CD4-positive, alpha-beta T cell treated with Interferon gamma for 1 hour (primary cell): ENCODE results near the gene C14orf93.

ENCODE experiments used
- DNase-seq: peaks from one replicate; pipeline ENCODE4 v3.0.0-alpha.2; 2020

The C14orf93 gene

GRCh38 chr14:22993517-22993916, 16.4 kb downstream of the C14orf93 start:
- no peak for DNase-seq

DNA sequence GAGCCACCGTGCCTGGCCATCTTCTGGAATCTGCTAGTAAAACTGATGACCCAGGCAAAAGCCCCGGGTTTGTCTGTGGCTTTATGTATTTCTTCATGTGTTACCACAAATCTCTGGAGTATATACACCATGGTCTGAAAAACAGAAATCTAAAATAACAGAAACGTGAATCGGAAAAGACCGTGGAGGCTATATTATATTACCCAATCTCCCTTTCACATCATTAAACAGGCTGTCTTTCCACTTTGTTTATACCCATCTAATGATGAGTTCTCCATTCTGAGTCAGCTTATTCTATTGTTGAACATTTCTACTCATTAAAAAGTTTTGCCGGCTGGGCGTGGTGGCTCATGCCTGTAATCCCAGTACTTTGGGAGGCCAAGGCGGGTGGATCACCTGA, 18.1 kb downstream of the C14orf93 start:
- DNase-seq = no peak

DNA sequence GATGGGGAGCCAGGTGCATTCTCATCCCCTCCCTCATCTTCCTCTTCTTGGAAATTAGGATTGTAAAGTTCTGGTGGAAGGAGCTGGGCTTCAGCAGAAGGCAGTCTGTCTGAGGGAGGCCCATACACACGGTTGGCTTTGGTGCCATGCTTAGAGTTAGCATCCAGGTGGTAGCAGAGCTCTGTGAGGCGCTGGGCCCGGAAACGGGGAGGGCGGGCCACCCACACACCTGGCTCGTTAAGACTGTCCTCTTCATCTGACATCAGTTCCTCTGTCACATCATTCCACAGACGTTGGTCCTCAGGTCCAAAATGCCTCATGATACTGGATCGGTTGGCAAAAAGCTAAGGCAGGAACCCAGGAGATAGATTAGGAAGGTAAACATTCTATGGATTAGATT, 22.7 kb downstream of the C14orf93 start:
- DNase-seq = no peak

DNA sequence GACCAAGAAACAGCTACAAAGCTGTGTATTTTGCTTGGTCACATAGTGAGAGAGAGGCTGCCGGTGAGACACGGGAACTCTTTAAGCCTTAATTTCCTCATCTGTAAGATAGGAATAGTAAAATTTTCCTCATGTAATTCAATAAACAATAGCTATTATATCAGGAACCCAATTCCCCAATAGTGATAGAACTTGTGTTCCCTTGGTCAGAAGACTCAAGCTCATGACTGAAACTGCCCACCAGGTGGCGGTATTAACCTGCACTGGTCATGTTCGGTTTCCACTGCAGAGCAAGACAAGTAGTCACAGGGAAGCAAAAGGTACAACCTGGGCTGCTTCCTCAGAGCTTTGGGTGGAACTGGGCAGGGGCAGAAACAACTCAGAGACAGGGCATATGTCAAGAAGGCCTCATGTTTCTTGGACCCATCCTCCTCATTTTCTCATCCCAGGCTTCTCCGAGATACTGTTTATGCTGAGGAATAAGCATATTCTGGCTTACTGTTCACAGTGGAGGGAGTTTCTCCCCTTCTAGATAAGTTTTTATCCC, 23.4 kb downstream of the C14orf93 start:
- DNase-seq = peak; percentile 82

- DNase-seq = no peak
These were observed 23.9 kb downstream of the C14orf93 start for GRCh38 chr14:22985894-22986507.

DNA sequence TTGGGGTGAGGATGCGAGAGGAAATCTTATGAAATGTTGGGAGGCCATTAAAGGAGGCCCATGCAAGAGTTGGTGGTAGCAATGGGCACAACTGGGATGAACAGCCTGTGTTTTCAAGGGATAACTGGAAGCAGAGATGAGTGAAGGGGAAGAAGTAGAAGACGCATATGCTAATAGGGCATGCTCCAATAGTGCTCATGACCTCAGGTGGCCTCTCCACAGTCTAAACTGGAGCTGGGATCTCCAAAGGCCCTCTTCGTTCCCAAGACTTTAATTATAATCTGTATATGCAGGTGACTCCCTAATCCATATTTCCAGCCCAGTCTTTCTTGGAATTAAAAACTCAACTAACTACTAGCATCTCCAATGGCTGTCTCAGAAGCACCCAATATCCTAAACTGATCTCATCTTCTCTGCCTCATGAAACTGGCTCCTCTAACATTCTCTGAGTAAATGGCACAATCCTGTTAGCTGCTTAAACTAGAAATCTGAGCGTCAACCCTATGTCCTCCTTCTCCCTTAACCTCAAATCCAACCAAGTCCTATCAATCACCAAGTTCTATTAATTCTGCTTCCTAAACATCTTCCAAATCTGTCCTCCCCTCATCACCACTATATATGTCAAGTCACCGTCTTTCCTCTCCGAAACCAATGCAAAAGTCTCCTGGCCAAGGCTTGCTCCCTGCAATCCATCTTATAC, 24.8 kb downstream of the C14orf93 start:
- no peak for DNase-seq

DNA sequence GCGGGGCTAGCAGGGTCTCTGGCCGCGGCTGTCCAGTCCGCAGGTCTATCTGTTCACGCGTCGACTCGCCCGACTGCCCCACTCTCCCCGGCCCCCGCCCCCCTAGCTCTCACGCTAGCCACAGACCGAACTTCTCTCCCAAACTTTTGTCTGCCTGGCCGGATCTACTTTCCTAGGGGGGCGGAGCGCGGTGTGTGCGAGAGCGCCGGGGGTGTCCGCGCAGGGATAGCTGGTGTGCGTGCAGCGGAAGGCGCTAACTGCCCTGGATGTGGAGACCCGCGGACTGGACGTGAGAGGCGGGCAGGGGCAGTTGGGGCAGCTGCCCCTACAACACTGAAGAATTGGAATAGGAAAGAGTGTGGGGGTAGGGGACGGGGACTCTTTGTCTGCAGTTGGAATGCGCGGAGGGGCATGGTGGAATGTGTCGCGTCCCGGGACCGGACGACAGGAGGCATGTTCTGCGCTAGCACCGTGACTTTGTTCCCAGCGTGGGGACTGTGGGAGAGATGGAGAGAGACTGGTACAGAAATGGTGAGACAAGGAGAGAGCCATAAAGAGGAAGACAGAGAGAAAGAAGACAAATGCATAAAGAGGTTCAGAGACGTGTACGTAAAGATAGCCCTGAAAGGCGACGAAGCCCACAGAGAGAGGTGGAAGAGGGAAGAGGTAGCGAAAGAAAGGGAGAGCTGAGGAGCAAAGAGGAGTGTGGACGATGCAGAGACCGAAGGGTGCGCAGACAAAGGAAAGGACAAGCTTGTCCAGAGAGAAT, 27.3 kb downstream of the C14orf93 start, which contains the start of gene AJUBA:
TSS of gene AJUBA (minus strand) at position 75 of the 769 bp plus-strand sequence. CDS start 285 bp downstream, outside the sequence.
- DNase-seq = peak; percentile 71

DNA sequence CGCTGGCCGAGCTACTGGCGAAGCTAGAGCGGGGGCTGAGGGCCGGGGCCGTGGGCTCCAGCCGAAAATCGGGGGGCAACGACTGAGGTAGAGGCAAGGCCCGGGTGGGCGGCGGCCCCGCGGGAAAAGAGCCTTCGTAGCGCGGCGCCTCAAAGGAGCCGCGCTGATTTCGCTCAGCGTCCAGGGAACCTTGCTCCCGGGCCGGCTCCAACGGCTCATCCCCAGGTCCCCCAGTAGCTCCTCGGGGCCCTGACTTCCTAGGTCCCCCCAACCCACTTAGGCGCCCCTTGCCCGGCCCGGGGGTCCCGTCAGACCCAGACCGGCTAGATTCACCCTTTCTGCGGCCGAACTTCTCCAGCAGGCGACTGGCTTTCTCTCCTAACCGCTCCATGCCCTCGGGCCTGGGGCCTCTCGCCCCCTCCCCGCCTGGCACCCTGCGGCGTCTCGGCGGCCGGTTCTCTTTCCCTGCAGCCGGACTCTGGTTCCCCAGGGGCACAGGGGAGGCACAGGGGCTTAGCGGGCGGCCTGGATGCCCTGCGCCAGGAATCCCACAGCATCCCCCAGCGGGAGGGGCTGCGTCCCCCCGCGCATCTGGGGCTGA, 28.0 kb downstream of the C14orf93 start:
- no peak for DNase-seq

DNA sequence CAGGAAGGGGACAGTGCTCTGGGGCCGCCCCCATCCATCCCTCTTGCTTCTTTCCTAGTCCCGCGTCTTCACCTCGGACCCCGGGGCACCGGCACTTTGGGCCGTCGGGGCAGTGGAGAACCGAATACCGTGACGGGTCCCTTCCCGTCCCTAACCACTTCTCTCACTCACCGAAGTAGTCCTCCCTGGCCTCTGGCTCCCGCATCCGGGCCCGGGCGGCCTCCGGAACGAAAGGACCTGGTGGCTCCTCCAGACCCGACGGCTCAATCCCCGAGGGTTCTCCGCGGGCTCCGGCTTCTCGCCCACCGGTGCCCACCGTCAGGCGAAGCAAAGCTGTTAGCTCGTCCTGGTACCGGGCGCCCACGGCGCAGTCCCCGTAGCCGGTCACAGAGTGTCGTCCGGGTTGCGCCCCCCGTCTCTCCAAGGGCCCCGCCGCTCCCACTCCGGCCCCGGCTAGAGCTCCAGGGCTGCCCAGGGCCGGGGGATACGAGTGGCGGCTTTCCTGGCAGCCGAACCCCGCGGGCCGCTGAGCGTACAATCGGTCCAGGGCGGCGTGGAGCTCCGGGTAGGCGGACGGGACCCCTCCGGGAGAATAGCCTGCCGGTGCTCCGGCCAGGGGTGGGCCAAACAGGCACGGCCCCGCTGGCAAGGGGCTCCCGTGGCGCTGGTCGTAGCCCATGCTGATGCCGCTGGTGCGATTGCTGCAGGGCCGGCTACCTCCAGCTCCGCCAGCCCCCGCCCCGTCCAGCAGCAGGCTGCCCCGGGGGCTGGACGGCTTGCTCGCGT, 28.7 kb downstream of the C14orf93 start:
- no peak for DNase-seq

- DNase-seq = no peak
These were observed 29.3 kb downstream of the C14orf93 start for GRCh38 chr14:22980672-22981089.

DNA sequence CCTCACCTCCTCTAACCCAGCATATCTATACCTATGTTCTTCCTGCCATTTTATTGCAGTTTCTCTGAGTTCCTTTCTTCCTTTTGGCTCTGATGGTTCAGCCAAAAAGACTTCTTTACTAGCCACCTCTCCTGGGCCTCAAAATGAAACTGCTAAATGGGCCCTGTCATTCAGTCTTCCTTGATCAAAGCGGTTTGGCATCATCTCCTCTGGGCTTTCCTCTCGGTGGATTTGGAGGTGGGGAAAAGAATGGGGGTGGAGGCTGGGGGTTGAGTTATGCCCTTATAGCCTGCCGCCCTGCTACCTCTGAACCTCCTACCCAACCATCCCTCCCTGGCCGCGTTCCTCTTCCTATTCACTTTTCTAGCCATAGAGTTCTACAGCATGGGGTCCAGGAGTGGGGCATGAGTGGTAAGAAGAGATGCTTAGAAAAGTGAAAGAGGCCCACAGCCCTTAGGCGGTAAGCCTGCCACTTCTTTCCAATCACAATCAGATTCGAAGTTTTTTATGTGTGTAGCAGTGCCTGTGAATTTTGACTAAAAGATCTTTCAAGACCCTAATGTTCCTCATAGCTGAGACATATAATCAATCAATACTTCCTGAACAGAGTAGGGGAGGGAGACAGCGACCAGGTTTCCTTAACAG, 30.1 kb downstream of the C14orf93 start:
- DNase-seq = no peak

- DNase-seq = no peak
These were observed 30.8 kb downstream of the C14orf93 start for GRCh38 chr14:22978981-22979671.

GRCh38 chr14:22978487-22978837, 31.5 kb downstream of the C14orf93 start:
- no peak for DNase-seq

DNA sequence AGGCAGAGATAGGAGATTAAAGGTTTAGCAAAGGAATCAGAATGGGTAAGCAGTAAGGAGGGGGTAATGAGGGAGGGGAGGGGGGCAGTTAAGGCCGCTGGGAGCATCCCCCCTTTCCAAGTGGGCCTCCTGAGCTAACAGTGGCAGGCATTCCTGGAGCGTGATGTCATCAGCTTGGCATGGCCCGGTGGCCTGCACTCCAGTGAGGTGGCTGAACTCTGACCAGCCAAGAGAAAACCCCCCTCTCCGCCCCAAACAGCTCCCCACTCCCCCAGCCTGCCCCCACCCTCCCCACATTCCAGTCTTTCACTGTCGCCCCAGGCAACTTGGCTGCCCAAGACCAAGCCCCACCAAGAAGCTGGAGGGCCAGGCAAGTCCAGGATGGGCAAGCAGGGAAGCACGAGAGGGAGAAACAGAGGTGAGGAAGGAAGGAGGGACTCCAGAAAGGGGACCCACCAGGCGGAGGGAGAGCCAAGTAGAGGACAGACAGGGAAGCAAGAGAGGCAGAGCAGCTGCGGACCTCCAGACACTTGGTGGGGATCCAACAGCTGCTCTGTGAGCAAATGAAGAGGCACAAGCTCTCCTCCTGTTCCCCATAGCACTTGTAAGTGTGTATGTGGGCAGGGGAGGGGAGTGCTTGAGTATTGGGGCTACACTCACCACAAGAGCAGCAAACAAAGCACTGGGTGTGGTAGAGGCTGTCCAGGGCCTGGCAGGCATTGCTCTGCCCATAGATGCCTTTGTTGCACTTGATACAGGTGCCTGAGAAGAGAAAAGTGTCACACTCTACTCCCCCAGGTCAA, 32.1 kb downstream of the C14orf93 start:
- no peak for DNase-seq

DNA sequence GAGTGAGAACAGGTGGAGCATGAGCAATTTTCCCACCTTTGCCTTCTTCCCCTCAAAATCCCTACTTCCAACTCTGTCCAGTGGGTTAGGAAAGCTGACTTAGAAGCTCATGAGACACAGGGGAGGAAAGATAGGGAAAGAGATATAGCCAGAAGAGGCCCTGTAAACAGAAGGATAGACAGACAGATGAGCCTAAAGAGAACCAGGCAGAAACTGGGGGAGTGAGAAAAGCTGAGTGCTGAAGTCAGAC, 32.6 kb downstream of the C14orf93 start:
- no peak for DNase-seq

DNA sequence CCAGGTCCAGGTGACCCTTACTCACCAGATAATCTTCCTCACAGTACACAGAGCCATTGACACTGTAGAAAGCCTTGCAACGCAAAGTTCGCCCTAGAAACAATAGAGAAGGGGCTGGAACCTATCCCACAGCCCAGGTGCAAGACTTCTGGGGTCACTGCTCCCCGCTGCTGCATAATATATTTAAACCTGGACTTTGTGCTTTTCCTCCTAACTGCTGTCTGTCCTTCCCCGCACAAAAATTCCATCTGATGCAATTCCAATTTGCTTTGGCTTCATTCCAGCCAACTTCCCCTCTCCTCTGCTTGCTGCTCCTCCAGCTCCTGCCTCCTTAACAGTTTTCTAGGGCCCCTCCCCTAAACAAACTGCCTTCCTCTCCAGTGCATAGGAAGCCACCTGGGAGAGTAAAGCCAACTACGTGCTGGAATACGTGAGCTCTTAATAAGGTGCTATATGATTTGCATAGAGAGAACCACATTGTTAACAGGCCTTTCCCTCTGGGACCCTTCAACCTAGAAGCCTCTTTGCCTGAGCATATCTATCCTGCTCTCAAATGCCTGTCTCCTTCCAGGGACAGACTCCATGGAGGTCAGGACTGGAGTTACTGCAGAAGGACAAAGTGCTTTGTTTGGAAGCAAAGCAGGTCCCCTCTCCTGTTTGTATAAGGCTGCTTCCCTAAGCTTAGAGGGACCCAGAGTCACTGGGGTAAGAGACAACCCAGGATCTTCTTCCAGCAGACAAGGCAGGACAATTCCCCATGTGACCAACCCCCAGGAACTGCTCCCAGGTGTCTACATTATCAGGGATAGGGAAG, 33.1 kb downstream of the C14orf93 start:
- DNase-seq = no peak

- DNase-seq = no peak
These were observed 35.2 kb downstream of the C14orf93 start for GRCh38 chr14:22974530-22975313.

- DNase-seq = peak; percentile 20
These were observed 36.5 kb downstream of the C14orf93 start for GRCh38 chr14:22973217-22974032.
